ENCODE measurements around the gene ZNF500.
"Not testable (repeated sequence)": the region's sequence is repeated elsewhere in the genome, so short reads cannot be mapped to it uniquely, and the experiment has no call there.

Gene ZNF500

GRCh38 chr16:4738370-4738769, 28.6 kb downstream of the ZNF500 start:
- not testable (repeated sequence) for DNase-seq

DNA sequence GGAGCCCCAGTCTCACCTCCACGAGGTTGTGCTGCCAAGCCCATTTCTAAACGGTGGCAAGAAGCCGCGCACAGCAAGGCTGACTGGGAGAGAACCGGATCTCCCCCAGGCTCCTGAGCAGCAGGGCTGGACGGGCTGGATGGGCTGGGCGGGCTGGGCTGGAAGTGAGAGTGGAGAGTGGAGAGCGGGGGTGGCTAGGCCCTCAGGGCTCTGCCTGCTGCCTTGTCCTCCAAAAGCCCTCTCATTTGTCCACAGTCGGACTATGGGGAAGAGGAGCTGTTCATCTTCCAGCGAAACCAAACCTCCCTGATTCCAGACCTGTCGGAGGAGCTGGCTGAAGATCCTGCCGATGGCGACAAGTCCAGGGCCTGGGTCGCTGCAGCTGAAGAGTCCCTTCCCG, 29.4 kb downstream of the ZNF500 start:
- no peak for DNase-seq

- DNase-seq, result no peak
Observed at GRCh38 chr16:4736546-4736945, 30.4 kb downstream of the ZNF500 start.

DNA sequence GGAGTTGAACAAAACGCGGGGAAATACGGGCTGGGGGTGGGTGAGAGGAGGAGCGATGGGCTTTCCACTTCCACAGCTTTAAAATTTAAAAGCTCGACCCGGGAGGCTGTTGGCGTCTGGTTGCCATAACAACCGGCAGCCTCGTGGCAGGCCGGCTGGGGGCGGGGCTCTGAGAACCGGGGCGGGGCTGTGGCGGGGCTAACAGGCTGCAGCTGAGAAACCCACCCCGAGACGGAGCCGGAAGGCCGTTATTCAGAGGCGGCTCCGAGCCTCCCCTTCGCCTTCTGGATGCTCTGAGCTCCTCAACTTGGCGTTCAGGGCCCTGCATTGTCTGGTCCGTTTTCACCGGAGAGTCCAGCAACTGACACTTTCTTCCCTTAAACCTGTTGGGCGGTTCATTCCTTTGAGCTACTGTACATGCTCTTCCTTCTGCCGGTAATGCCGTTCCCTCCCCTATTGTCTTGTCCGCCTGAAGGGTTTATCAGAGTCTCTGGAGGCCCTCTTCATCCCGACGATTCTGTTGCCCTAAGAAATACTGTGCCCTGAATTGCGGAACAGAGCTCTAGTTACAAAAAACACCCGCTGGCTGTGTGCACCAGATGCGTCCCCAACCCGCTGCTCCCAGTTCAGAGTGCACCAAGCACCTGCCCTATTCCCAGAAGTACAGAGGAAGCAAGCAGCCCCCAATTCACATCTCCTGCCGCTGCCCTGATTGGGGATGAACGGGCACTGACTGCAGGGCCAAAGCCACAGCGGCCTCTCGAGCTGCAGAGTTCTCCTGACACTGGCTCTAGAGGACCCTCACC, 32.0 kb downstream of the ZNF500 start:
- DNase-seq, result peak; percentile 87

DNA sequence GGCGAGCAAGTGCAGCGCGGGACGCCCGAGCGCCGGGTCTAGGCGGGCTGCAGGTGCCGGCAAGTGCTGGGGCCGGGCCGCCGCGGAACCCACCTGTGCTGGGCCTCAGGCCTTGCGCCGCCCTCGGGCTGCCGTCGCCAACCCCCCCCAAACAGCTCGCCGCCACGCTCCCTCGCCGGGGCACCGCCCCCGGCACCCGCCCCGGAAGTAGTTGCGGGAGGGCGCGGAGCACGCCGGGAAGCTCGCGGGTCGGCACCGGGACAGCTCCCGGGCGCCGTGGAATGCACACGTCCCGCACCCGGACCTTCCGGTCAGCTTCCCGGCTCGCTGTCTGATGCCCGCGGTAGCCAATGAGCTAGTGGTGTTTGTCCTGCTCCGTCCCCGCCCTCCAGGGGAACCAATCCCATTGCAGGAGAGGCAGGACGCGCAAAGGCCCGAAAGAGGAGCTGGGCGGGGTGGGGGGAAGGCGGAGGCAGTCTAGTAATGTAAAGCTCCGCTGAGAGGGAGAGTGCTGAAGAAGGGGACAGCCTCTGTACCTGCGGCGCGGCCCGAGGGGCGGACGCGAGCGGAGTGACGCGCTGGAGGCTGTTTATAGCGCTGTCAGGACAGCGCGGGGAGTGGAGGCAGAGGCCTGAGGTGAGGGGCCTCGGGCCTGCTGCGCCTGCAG, 32.8 kb downstream of the ZNF500 start, which contains the start of the genes ANKS3 and DNAAF8:
ANKS3 (minus strand) TSS at position 209 of the 667 bp plus-strand sequence. CDS start 4,122 bp downstream, outside the sequence.
DNAAF8 (plus strand) TSS at position 475 of the 667 bp plus-strand sequence. CDS start 1,978 bp downstream, outside the sequence.
- DNase-seq, result peak; percentile 95

DNA sequence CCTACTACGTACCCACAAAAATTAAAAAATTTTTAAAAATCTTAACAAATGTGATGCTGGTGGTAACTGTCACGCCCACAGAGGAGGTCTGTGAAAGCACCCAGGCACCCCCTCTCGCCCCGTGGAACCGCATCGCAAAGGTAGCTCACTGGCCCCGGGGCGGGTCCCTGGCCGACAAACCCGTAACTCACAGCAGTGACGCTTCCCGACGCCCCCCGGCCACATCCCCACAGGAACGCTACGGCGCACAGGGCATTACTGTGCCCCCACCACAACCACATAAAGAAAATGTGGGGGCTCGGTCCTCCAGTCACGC, 33.3 kb downstream of the ZNF500 start:
- DNase-seq, result peak; percentile 55

DNA sequence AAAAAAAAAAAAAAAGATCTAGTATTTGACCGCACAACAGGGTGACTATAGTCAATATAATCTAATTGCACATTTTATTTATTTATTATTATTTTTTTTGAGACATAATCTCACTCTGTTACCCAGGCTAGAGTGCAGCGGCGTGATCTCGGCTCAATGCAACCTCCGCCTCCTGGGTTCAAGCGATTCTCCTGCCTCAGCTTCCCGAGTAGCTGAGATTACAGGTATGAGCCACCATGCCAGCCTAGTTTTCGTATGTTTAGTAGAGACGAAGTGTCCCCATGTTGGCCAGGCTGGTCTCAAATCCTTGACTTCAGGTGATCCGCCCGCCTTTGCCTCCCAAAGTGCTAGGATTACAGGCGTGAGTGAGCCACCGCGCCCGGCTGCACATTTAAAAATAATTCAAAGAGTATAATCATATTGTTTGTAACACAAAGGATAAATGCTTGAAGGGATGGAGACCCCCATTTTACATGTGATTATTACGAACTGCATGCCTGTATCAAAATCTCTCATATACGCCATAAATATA, 33.7 kb downstream of the ZNF500 start:
- no peak for DNase-seq

GRCh38 chr16:4729876-4730275, 37.1 kb downstream of the ZNF500 start:
- no peak for DNase-seq

DNA sequence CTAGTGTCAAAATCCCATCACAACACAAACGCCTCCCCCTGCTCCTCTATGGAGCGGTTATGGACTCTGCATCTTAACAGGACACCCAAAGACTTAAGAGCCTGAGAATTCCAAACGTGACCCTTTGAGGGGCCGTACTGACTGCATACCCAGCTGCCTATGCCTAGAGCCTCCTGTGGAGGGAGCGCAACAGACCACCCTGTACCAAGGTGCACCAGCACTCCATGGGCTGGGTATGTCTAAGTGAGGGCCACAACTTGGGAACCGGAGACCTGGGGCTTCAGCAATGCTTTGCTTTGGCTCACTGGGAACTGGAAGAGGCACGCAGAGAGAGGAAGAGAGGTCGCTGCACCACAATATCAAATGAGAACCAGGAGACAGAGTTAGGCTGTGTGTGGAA, 38.3 kb downstream of the ZNF500 start:
- no peak for DNase-seq

DNA sequence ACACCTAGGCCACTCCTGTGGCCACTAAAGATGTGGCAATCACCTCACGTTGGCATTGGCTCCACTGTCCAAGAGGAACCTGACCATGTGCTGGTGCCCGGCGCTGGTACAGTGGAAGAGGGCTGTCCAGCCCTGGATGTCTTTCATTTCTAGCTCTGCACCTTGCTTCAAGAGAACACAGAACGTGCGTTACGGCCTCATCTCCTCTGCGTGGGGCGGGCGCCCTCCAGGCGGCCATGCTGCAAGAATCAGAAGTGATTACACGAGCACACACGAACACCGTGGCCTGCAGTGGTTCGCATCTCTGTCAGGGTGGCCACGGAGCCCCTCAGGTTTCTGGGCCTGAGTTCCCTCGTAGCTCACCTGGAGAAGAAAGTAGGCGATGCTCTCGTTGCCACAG, 40.3 kb downstream of the ZNF500 start:
- no peak for DNase-seq

GRCh38 chr16:4724661-4725270, 42.2 kb downstream of the ZNF500 start:
- no peak for DNase-seq

DNA sequence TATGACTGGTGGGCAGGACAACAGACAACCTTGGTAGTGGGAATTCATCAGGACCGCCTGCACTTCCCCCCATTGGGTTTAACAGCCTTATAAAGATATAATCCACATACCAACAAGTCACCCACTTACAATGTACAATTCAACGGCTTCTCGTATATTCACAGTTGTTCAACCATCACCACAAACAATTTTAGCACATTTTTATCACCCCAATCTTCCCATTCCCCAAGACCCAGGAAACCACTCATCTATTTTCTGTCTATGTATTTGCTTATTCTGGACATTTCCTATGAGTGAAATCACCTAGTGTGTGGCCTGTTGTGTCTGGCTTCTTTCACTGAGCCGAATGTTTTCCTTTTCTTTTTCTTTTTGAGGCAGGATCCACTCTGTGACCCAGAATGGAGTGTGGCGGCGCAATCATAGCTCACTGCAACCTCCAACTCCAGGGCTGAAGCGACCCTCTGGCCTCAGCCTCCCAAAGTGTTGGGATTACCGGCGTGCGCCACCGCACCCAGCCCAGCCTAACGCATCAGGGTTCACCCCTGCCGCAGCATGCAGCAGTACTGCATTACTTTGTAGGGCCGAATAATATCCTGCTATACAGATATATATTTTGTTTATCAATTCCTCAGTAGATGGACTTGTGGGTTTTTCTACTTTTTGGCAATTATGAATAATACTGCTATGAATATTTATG, 43.7 kb downstream of the ZNF500 start:
- no peak for DNase-seq

DNA sequence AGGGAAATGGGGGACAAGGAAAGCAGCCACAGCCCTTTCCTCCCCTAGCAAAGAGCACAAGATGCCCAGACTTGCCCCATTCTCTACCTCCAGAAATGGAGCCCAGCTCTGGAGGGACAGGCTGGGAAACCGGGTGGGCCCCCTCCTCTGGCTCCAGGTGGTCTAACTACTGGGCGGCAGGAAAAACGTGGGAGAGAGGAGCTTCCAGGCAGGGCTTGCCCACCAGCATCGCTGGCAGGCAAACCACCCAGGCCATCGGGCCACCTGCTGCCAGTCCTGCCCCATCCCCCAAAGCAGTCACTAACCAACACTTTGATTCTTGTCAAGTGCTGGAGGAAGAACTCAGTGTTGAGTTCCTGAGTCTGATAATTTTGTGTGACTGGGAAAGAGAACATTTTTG, 48.5 kb downstream of the ZNF500 start:
- no peak for DNase-seq

DNA sequence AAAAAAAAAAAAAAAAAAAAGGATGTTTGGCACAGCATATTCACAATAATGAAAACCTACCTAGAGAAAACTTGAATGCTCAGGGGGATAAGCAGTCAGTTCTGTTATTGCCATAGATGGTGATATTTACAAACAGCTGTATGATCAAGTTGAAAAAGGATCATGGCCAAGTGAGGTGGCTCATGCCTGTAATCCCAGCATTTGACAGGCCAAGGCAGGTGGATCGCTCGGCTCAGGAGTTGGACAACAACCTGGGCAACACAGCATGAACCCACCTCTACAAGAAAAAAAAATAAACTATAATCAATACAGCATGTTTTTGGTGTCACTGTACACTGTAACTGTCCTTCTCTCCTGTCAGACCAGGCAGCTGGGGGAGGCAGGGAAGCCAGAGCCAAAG, 52.0 kb downstream of the ZNF500 start:
- DNase-seq, result no peak

DNA sequence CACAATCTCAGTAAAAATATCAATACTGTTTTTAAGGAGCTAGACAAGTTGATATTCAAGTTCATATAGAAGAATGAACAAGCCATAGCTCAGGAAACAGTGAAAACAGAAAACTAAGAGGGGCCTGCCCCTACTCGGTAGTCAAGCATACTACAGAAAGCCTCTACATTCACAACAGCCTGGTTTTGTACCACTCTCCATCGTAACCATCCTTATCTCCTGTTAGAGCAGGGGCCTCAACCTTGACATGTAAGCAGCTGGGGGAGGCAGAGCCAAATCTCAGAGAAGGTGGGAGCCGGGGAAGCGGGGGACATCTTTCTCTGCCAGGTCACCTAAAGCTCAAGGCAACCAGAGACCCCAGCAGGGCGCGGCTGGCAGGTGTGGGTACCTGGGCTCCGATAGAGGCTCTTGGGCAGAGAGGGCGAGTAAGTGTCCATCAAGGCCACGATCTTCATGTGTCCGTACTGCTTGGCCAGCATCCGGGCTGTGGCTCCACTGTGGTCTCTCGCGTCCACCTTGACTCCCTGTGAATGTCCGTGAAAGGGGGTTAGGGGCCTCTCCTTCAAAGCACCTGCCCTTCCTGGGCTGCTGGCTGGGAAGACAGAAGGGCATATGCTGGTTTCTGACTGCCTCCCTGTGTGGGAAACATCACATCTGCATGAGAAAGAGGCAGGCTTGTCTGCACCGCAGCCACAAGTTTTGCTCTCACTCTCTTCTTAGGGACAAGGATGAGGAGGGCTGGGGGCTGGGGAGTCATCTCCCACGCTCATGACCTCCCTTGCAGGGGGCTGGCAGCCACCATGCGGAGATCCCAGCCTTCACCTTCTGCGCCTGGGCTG, 53.1 kb downstream of the ZNF500 start:
- DNase-seq, result no peak

- no peak for DNase-seq
Observed at GRCh38 chr16:4709481-4709880, 57.5 kb downstream of the ZNF500 start.

GRCh38 chr16:4706871-4707270, 60.1 kb downstream of the ZNF500 start:
- DNase-seq, result no peak

DNA sequence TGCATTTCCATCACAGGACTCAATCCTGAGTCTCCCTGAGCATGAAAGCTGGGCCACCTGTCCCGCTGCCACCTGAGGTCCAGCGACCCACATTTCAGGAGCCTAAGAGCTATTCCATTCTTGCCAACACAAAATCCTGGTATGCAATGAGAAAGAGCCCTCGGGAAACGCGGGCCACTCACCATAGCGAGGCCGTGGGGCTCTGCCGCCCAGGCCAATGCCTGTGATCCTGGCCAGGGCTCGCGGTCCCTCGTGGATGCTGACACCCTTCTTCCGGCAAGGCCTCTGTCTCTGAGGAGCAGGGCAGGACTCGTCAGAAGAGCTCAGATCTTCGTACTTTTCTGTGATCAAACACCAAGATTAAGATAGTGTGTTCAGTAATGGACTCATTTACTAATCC, 62.0 kb downstream of the ZNF500 start:
- no peak for DNase-seq

DNA sequence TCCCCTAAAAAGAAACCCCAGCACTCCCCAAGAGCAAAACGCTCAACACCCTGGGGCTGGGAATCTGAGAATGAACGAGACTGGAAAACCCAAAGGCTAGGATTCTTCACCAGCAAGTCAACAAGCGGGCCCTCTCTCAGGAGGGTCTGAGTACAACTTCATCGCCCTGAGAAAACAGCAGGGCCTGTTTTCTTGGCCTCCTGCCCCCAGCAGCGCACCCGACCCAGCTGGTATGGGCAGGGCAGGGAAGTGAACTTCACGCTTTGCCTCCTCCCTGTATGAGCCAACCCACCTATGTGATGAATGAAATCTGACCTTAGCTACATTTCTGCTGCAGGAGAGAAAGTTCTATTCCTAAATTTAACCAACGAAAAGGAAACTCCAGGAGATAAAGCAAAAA, 62.5 kb downstream of the ZNF500 start:
- DNase-seq, result no peak

DNA sequence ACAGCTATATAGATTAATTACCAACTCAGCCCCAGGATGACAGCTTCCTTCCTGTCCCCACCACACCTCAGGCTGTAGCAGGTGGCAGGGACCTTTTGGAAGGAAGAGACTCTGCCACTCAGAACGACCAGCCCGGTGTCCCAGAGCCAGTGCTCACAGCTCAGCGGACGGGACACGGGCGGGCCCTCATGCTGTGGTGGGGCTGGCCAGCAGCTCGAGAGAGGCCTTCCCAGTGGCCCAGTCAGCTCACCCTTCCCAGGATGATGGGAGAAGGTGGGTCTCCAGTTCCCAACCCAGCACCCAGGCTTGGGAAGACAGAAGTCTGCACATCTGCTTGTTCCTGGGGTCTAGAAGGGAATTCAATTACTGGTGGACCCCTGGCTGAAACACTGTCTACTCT, 63.1 kb downstream of the ZNF500 start:
- no peak for DNase-seq

DNA sequence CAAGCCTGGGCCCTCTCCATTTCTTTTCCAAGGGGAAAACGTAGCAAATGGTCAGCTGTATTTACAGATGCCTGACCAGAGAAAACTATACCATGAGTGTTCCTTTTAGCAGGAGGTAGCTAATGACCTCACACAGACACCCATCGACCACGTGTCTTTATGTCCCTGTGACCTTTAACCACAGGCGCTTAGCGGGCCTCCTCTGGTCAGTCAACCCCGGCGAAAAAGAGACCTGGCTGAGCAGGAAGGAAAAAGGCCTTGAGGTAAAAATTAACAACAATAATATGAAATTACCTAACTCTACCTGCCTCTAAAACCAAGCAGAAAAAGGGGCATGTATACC, 64.5 kb downstream of the ZNF500 start:
- DNase-seq, result no peak

GRCh38 chr16:4701791-4702465, 65.0 kb downstream of the ZNF500 start:
- no peak for DNase-seq
